Measurements from ENCODE around the gene DPH1. TPM values are rescaled to one million over a fixed set of nuclear protein-coding genes. Genes with fewer than 3 reads are reported as not detected.

DPH1 gene
- total RNA-seq, 4 donors from 2014 or later: 47.2 to 59.9 (median 57.7) TPM

GRCh38 chr17:2043785-2044184 lies 13.8 kb downstream of the DPH1 start:
- H3K4me3 ChIP-seq: no peak overlapping the region
- H3K9me3 ChIP-seq: no peaks in the 10 kb centered on the region
- H3K36me3 ChIP-seq: peaks cover 0 to 23% of the 10 kb centered on the region in 2 donors
- no peak for ATAC-seq
- H3K4me1 ChIP-seq: peaks cover 27 to 28% of the 10 kb centered on the region in 2 donors
- H3K27ac ChIP-seq: peak overlapping the region; percentile 10 to 97 (median 50)
- TF ChIP-seq POLR2A (IDR thresholded peaks at IDR 0.05) (no peak), CTCF (IDR thresholded peaks at IDR 0.05 in 4 of 5, conservative IDR thresholded peaks at IDR 0.05 in 1 of 5) (no peak)
- in situ Hi-C loops (cut with MboI; ENCODE audit: low sequenced_read_pairs in 4 of 4): loop anchor here (25.0 kb wide), 2 partner anchors 356 to 381 kb away; partner anchors contain the start of gene PRPF8 (in 1 of the 4)
- no peak for DNase-seq
- intact Hi-C loops (cut with DNase I; ENCODE audit: low total_unique reads): loop anchor here (10.0 kb wide), 1 partner anchor 469 kb away; no protein-coding TSS in a partner anchor
- peaks cover 0 to 6% (median 5%) of the 10 kb centered on the region in 3 donors for H3K27me3 ChIP-seq

- DNase-seq (no peak), ATAC-seq (no peak)
- H3K4me1 ChIP-seq: peaks cover 33 to 34% of the 10 kb centered on the region in 2 donors
- no peak for TF ChIP-seq CTCF (IDR thresholded peaks at IDR 0.05 in 4 of 5, conservative IDR thresholded peaks at IDR 0.05 in 1 of 5)
- no peak for TF ChIP-seq POLR2A (IDR thresholded peaks at IDR 0.05)
- in situ Hi-C loops (cut with MboI; ENCODE audit: low sequenced_read_pairs in 4 of 4) (loop anchor here (25.0 kb wide), 2 partner anchors 357 to 382 kb away; partner anchors contain the start of gene PRPF8 (in 1 of the 4)), intact Hi-C loops (cut with DNase I; ENCODE audit: low total_unique reads) (loop anchor here (10.0 kb wide), 1 partner anchor 470 kb away; no protein-coding TSS in a partner anchor)
- peaks cover 0 to 23% of the 10 kb centered on the region in 2 donors for H3K36me3 ChIP-seq
- peak overlapping the region in 3 of 4 donors; percentile 10 to 97 (median 12) for H3K27ac ChIP-seq
- H3K4me3 ChIP-seq: no peak overlapping the region
- H3K9me3 ChIP-seq: no peaks in the 10 kb centered on the region
- H3K27me3 ChIP-seq: peaks cover 0 to 12% (median 11%) of the 10 kb centered on the region in 3 donors
These were observed 14.4 kb downstream of the DPH1 start for GRCh38 chr17:2044263-2044894.

GRCh38 chr17:2047590-2047989 lies 17.6 kb downstream of the DPH1 start:
- intact Hi-C loops (cut with DNase I; ENCODE audit: low total_unique reads): loop anchor here (10.0 kb wide), 1 partner anchor 473 kb away; no protein-coding TSS in a partner anchor
- H3K4me1 ChIP-seq: peaks cover 26 to 34% of the 10 kb centered on the region in 2 donors
- no peaks in the 10 kb centered on the region for H3K9me3 ChIP-seq
- H3K27me3 ChIP-seq: peaks cover 11 to 14% (median 14%) of the 10 kb centered on the region in 3 donors
- DNase-seq (no peak), ATAC-seq (no peak)
- no peak overlapping the region for H3K4me3 ChIP-seq
- H3K36me3 ChIP-seq: peaks cover 0 to 17% of the 10 kb centered on the region in 2 donors
- TF ChIP-seq CTCF (IDR thresholded peaks at IDR 0.05 in 4 of 5, conservative IDR thresholded peaks at IDR 0.05 in 1 of 5): no peak
- TF ChIP-seq POLR2A (IDR thresholded peaks at IDR 0.05): no peak
- in situ Hi-C loops (cut with MboI; ENCODE audit: low sequenced_read_pairs in 4 of 4): loop anchor here (5.0 to 25.0 kb wide), 3 partner anchors 200 to 385 kb away; partner anchors contain the start of gene PRPF8 (in 1 of the 4)
- H3K27ac ChIP-seq: no peak overlapping the region

- DNase-seq (no peak), ATAC-seq (no peak)
- Histone ChIP-seq H3K27ac (no peak overlapping the region), H3K9me3 (no peaks in the 10 kb centered on the region), H3K4me1 (peaks cover 14 to 23% of the 10 kb centered on the region in 2 donors), H3K36me3 (peaks cover 0 to 6% of the 10 kb centered on the region in 2 donors), H3K27me3 (peaks cover 11 to 14% (median 14%) of the 10 kb centered on the region in 3 donors), H3K4me3 (peak overlapping the region in 1 of 4 donors; percentile 87)
- TF ChIP-seq POLR2A (IDR thresholded peaks at IDR 0.05) (no peak), CTCF (IDR thresholded peaks at IDR 0.05 in 4 of 5, conservative IDR thresholded peaks at IDR 0.05 in 1 of 5) (no peak)
- in situ Hi-C loops (cut with MboI; ENCODE audit: low sequenced_read_pairs in 4 of 4) (loop anchor here (5.0 to 25.0 kb wide), 3 partner anchors 198 to 387 kb away; partner anchors contain the start of gene PRPF8 (in 1 of the 4)), intact Hi-C loops (cut with DNase I; ENCODE audit: low total_unique reads) (loop anchor here (10.0 kb wide), 1 partner anchor 474 kb away; no protein-coding TSS in a partner anchor)
These were observed 18.9 kb downstream of the DPH1 start for GRCh38 chr17:2048805-2049204.
